Mesenchymal stem cell (in vitro differentiated cells and primary cell): ENCODE data around the gene PLIN3.

Experiments used
- DNase-seq: peaks from one replicate; pipeline ENCODE4 v3.0.0-alpha.2; 2013
- H2AFZ ChIP-seq: one replicate; pipeline ENCODE4 v1.6.1; 2013; ENCODE audit warnings: low read depth, mild to moderate bottlenecking, control low read depth, inconsistent platforms, low read length, moderate library complexity
- H2AK5ac ChIP-seq: 2 replicates; pipeline ENCODE4 v1.6.1; 2013; ENCODE audit warnings: low read length, moderate library complexity, mild to moderate bottlenecking, inconsistent platforms; ENCODE audit not compliant: severe bottlenecking
- H2BK120ac ChIP-seq: one replicate; pipeline ENCODE4 v1.6.1; 2013; ENCODE audit warnings: low read depth, mild to moderate bottlenecking, inconsistent platforms, low read length, moderate library complexity
- H2BK12ac ChIP-seq, 2 experiments: one replicate each; pipeline ENCODE4 v1.6.1; 2013; ENCODE audit warnings: inconsistent platforms in 2 of 2, low read length in 2 of 2, mild to moderate bottlenecking in 2 of 2, moderate library complexity in 2 of 2, control low read depth in 1 of 2
- H2BK15ac ChIP-seq: one replicate; pipeline ENCODE4 v1.6.1; 2013; ENCODE audit warnings: mild to moderate bottlenecking, low read depth, inconsistent platforms; ENCODE audit not compliant: poor library complexity, severe bottlenecking
- H2BK5ac ChIP-seq: 2 replicates; pipeline ENCODE4 v1.6.1; 2013; ENCODE audit warnings: low read depth, mild to moderate bottlenecking, low read length, control low read depth, inconsistent platforms; ENCODE audit not compliant: poor library complexity, severe bottlenecking
- H3K14ac ChIP-seq, 2 experiments: one replicate each; pipeline ENCODE4 v1.6.1; 2013; ENCODE audit warnings: inconsistent platforms in 2 of 2, low read length in 2 of 2, control low read depth in 1 of 2, mild to moderate bottlenecking in 1 of 2, moderate library complexity in 1 of 2
- H3K18ac ChIP-seq, 2 experiments: one replicate each; pipeline ENCODE4 v1.6.1; 2013; ENCODE audit warnings: inconsistent platforms in 2 of 2, low read length in 2 of 2, control low read depth in 1 of 2, low read depth in 1 of 2, mild to moderate bottlenecking in 1 of 2
- H3K23ac ChIP-seq, 2 experiments: one replicate each; pipeline ENCODE4 v1.6.1; 2013; ENCODE audit warnings: inconsistent platforms in 2 of 2, low read length in 2 of 2, mild to moderate bottlenecking in 2 of 2, moderate library complexity in 2 of 2, control low read depth in 1 of 2
- H3K27ac ChIP-seq: 2 replicates; pipeline ENCODE4 v1.5.1; 2013; ENCODE audit warnings: mild to moderate bottlenecking, moderate library complexity, low read length, control low read depth, inconsistent platforms; ENCODE audit not compliant: poor library complexity, severe bottlenecking
- H3K27me3 ChIP-seq, 2 experiments: 2 replicates each; pipeline versions ENCODE4 v1.6.1 to v1.7.0; 2013; ENCODE audit warnings: low read length in 2 of 2, mild to moderate bottlenecking in 2 of 2, moderate library complexity in 2 of 2, control low read depth in 1 of 2, inconsistent platforms in 1 of 2; ENCODE audit not compliant: control insufficient read depth in 1 of 2, insufficient read depth in 1 of 2
- H3K36me3 ChIP-seq, 2 experiments: 2 replicates each; pipeline versions ENCODE4 v1.6.1 to v1.7.0; 2013; ENCODE audit warnings: low read length in 2 of 2, control low read depth in 1 of 2, inconsistent platforms in 1 of 2, low read depth in 1 of 2, mild to moderate bottlenecking in 1 of 2; ENCODE audit not compliant: insufficient read depth in 2 of 2, control insufficient read depth in 1 of 2
- H3K4ac ChIP-seq, 2 experiments: one replicate each; pipeline ENCODE4 v1.6.1; 2013; ENCODE audit warnings: inconsistent platforms in 2 of 2, low read length in 2 of 2, mild to moderate bottlenecking in 2 of 2, moderate library complexity in 2 of 2, control low read depth in 1 of 2, low read depth in 1 of 2
- H3K4me1 ChIP-seq: 2 replicates; pipeline ENCODE4 v1.6.1; 2013; ENCODE audit warnings: low read depth, low read length, control low read depth; ENCODE audit not compliant: control insufficient read depth, insufficient read depth
- H3K4me2 ChIP-seq: 2 replicates; pipeline ENCODE4 v1.6.1; 2013; ENCODE audit warnings: low read length, mild to moderate bottlenecking, inconsistent platforms; ENCODE audit not compliant: poor library complexity, severe bottlenecking
- H3K4me3 ChIP-seq, 2 experiments: 2 replicates each; pipeline versions ENCODE4 v1.5.1 to v1.7.0; 2013; ENCODE audit warnings: low read length in 2 of 2, mild to moderate bottlenecking in 2 of 2, control low read depth in 1 of 2, low read depth in 1 of 2; ENCODE audit not compliant: insufficient read depth in 1 of 2
- H3K79me1 ChIP-seq: replicated peaks from 2 replicates; pipeline ENCODE4 v1.6.1; 2013; ENCODE audit warnings: mild to moderate bottlenecking, control low read depth, low read length, inconsistent platforms; ENCODE audit not compliant: poor library complexity, severe bottlenecking
- H3K9ac ChIP-seq: 2 replicates; pipeline ENCODE4 v1.7.0; 2013; ENCODE audit warnings: mild to moderate bottlenecking, low read length, moderate library complexity
- H3K9me3 ChIP-seq: 2 replicates; pipeline ENCODE4 v1.7.0; 2013; ENCODE audit warnings: mild to moderate bottlenecking, low read length; ENCODE audit not compliant: control insufficient read depth
- H4K8ac ChIP-seq: one replicate; pipeline ENCODE4 v1.6.1; 2013; ENCODE audit warnings: inconsistent platforms, mild to moderate bottlenecking, low read length, moderate library complexity
- H4K91ac ChIP-seq: one replicate; pipeline ENCODE4 v1.6.1; 2013; ENCODE audit warnings: mild to moderate bottlenecking, low read length, inconsistent platforms
- WGBS: methylation state at CpG from one replicate; pipeline ENCODE4 v1.1.7; 2013; ENCODE audit warnings: mixed read lengths; 5-methylcytosine and 5-hydroxymethylcytosine counted together

Gene PLIN3

DNA sequence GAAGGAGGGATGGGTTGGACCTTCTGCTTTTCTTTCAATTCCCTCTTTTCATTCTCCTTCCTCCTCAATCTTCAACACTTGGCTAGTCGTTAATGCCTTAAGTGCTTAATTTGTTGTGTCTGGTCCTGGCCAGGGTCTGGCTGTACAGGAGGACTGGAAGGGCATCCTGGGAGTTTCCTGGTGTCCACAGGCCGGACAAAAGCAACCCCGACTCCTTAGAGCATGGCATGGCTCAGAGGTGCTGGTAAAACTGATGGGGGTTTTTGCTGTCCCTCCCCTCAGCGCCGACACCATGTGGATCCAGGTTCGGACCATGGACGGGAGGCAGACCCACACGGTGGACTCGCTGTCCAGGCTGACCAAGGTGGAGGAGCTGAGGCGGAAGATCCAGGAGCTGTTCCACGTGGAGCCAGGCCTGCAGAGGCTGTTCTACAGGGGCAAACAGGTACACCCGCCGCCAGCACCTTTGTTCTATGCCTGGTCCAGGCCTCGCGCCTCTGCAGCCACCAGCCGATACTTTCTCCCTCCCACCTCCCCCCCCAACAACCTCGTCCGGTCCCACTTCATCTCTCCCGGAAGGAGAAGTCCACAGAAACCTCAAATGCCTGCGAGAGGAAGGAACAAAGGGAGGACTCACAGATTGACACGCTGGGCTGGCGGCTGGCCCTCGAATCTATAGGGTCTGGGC is 43.3 kb upstream of the PLIN3 start:
- peak overlapping the region; percentile 95 for H4K8ac ChIP-seq
- peak overlapping the region; percentile 80 to 92 for H3K18ac ChIP-seq
- no peaks in the 10 kb centered on the region for H3K9me3 ChIP-seq
- H3K27me3 ChIP-seq = peaks cover 0 to 3% of the 10 kb centered on the region in 2 experiments
- peak overlapping the region; percentile 74 for H2BK5ac ChIP-seq
- peak overlapping the region; percentile 54 for H2AK5ac ChIP-seq
- peak overlapping the region; percentile 74 for H3K4me2 ChIP-seq
- peak overlapping the region in 1 of 2 experiments; percentile 91 for H3K14ac ChIP-seq
- peak overlapping the region; percentile 76 to 88 for H2BK12ac ChIP-seq
- H2BK120ac ChIP-seq = peak overlapping the region; percentile 78
- H2BK15ac ChIP-seq = peak overlapping the region; percentile 82
- peak overlapping the region in 1 of 2 experiments; percentile 47 for H3K23ac ChIP-seq
- peak overlapping the region; percentile 95 for H4K91ac ChIP-seq
- peaks cover 0 to 5% of the 10 kb centered on the region in 2 experiments for H3K36me3 ChIP-seq
- peak overlapping the region; percentile 76 to 97 for H3K4ac ChIP-seq
- no peaks in the 10 kb centered on the region for H3K79me1 ChIP-seq
- H3K4me3 ChIP-seq = peak overlapping the region; percentile 37 to 77
- peak; percentile 64 for DNase-seq
- H3K27ac ChIP-seq = peak overlapping the region; percentile 90
- H3K4me1 ChIP-seq = peaks cover 44% of the 10 kb centered on the region
- WGBS = 26% methylated on average over 23 of the region's 23 CpGs
- H3K9ac ChIP-seq = peak overlapping the region; percentile 84
- peak overlapping the region; percentile 24 for H2AFZ ChIP-seq

DNA sequence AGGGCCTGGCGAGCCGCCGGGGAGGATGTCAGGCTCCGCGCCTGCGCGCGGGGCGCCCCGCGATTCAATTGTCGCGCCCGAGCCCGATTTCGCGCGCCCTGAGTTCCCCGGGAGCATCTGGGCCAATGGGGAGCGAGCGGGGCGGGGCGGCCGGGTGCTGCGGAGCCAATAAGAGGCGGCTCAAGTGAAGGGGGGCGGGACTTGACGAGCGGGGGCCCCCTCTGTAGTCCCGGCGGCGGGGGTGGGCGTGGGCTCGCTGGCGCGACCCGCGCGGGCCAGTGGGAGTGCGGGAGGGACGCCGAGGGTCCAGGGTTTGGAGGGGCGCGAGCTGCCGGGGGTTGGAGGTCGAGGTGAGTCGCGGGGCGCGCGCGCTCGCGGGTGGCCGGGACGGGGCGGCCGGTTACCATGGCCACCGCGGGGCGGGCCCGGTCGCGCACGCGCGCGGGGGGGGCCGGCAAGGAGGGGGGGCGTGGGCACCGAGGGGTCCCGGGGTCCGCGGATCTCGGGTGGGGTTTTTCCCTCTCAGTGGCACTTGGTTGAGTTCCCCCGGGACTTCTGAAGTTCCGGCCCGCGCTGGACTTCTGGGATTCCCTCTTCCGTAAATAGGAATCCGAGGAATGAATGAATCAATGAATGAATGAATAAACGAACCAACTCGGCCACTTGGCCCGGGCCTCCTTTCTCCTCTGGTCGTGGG is 42.6 kb upstream of the PLIN3 start:
- Histone ChIP-seq H2BK15ac (peak overlapping the region; percentile 26), H2AFZ (peak overlapping the region; percentile 83), H2BK120ac (no peak overlapping the region), H3K27me3 (peaks cover 0 to 3% of the 10 kb centered on the region in 2 experiments), H3K4me2 (peak overlapping the region; percentile 99), H4K91ac (peak overlapping the region; percentile 57), H3K79me1 (no peaks in the 10 kb centered on the region), H3K4ac (peak overlapping the region in 1 of 2 experiments; percentile 76), H3K4me3 (peak overlapping the region; percentile 77 to 88), H3K36me3 (peaks cover 0 to 5% of the 10 kb centered on the region in 2 experiments), H3K14ac (no peak overlapping the region), H3K9me3 (no peaks in the 10 kb centered on the region), H2BK5ac (no peak overlapping the region), H3K18ac (peak overlapping the region; percentile 80 to 92), H3K4me1 (peaks cover 41% of the 10 kb centered on the region), H3K9ac (peak overlapping the region; percentile 84), H3K27ac (peak overlapping the region; percentile 90), H3K23ac (no peak overlapping the region), H2BK12ac (peak overlapping the region in 1 of 2 experiments; percentile 73), H2AK5ac (no peak overlapping the region), H4K8ac (no peak overlapping the region)
- peak; percentile 92 for DNase-seq
- under 1% methylated on average over 26 of the region's 85 CpGs for WGBS

DNA sequence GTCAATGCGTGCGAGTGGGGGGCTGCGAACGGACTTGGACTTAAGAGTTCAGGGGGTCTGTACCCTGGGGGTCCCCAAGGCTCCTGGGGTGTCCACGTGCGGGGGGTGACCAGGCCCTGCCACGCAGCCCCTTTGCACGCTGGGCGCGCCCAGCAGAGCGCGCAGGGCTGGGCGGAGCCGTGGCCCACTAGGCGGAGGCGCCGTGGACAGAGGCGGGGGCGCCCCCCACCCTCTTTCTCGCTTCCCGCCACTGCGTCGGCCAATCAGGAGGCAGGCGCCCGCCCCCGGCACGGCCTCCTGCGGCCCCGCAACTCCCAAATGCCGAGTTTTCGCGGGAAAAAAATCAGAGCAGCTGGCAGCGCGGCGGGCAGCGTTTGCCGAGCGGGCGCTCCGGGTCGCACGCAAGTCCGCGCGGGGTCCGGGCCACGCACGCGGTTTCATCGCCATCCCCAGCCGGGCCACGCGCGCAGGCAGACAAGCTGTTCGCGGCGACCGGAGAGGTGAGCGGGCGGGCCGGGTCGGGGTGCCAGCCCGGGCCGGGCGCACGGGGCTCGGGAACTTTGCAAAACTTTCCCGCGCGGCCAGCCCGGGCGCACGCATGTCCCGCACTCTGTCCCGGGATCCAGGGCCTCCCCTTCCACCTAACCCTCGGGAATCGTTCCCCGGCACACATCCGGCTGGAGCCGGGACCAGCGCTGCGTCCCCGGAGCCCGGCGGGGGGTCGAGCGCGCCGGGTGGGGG is 41.9 kb upstream of the PLIN3 start, which contains the start of gene UHRF1:
UHRF1 (plus strand) TSS at position 346 of the 741 bp plus-strand sequence. CDS start 1,385 bp downstream, outside the sequence.
- Histone ChIP-seq H3K18ac (peak within 1 kb of the TSS; percentile 80 to 89), H3K27me3 (peaks cover 0 to 3% of the 10 kb centered on the region in 2 experiments), H2BK5ac (no peak within 1 kb of the TSS), H3K79me1 (no peaks in the 10 kb centered on the region), H4K91ac (peak within 1 kb of the TSS; percentile 57), H3K4me1 (peaks cover 34% of the 10 kb centered on the region), H3K4me2 (peak within 1 kb of the TSS; percentile 99), H2BK15ac (peak within 1 kb of the TSS; percentile 58), H3K4me3 (peak within 1 kb of the TSS; percentile 77 to 88), H2AFZ (peak within 1 kb of the TSS; percentile 83), H3K27ac (peak within 1 kb of the TSS; percentile 90), H3K23ac (peak within 1 kb of the TSS in 1 of 2 experiments; percentile 72), H2BK120ac (no peak within 1 kb of the TSS), H3K9me3 (no peaks in the 10 kb centered on the region), H2BK12ac (peak within 1 kb of the TSS in 1 of 2 experiments; percentile 73), H3K9ac (peak within 1 kb of the TSS; percentile 84), H4K8ac (peak within 1 kb of the TSS; percentile 56), H3K36me3 (peaks cover 0 to 2% of the 10 kb centered on the region in 2 experiments), H2AK5ac (no peak within 1 kb of the TSS), H3K4ac (no peak within 1 kb of the TSS), H3K14ac (peak within 1 kb of the TSS in 1 of 2 experiments; percentile 90)
- 6% methylated on average over 52 of the region's 89 CpGs for WGBS
- no peak for DNase-seq
